ES-I3 (cell line): ENCODE measurements around the gene ALPL.
A peak's percentile ranks its signal among the peaks of the same experiment; 100 is the strongest.

Experiments
- H3K36me3 ChIP-seq: 2 replicates; pipeline ENCODE4 v1.6.1; 2013; ENCODE audit warnings: mild to moderate bottlenecking, low read length, control low read depth, moderate library complexity; ENCODE audit not compliant: insufficient read depth
- H3K4me1 ChIP-seq: 2 replicates; pipeline ENCODE4 v1.6.1; 2013; ENCODE audit warnings: mild to moderate bottlenecking, control low read depth, low read length; ENCODE audit not compliant: insufficient read depth
- H3K9ac ChIP-seq: 2 replicates; pipeline ENCODE4 v1.6.1; 2013; ENCODE audit warnings: low read depth, mild to moderate bottlenecking, low read length, moderate library complexity
- H3K9me3 ChIP-seq: 2 replicates; pipeline ENCODE4 v1.6.1; 2013; ENCODE audit warnings: mild to moderate bottlenecking, low read length, moderate library complexity; ENCODE audit not compliant: control insufficient read depth, insufficient read depth

The ALPL gene

DNA sequence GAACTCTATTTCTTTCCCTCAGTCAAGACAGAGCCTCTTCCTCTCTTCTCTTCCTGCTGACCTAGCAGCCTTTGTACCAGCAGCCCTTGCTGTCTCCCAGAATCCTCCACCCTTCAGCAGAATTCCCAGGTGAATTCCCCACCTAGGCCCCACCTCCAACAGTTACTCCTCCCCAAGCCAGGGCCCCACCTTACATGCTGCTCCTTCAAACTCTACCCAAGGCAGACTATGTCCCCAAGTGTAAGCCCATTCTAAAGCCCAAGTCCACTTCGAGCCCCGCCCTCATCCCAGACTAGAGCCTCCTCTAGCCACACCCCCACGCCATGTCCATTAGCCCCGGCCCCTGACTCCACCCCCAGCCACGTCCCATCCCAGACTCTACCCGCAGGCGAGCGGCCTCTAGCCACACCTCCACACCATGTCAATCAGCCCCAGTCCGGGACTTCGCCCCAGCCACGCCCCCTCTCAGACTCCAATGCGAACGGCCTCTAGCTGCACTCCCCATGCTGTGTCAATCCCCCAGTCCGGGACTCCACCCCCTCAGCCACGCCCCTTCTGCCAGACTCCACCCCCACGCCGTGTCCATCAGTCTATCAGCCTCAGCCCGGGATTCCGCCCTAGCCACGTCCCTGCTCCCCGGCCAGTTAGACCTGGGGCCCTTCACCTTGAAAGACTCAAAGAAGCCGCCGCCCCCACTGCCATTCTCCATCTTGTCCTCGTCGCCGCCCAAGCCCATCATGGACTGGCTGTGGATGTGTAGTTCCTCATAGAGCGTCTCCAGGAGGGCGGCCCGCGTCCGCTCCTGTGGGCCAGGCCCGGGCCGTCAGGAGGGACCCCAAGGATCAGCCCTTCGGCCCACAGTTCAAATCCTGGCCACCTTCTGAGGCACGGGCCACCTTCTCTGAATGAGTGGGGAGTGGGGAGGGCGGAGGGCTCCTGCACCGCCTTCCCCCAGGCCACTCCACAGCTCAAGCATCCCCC is 98.6 kb downstream of the ALPL start:
- Histone ChIP-seq H3K9ac (peak overlapping the region; percentile 34; the same call in 1 of the 2 replicates), H3K4me1 (no peaks in the 10 kb centered on the region; the same call in 1 of the 2 replicates)

DNA sequence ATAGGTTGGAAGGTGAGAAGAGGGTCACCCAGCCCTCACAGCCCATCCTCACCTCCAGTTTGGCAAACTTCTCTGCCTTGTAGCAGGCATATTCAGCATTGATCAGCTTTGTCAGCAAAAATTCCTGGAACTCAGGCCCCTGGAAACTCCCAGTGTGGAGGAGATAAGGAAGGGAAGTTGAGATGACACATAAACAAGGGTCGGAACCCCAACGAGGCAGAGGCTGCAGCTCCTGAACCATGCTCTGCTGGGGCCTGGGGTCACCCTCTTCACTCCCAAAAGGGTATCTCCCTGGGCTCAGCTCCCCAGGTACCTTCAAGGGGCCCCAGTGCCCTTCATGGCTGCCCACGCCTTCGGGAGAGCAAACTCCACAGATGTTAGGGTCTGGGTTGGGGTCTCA is 99.6 kb downstream of the ALPL start:
- no peak overlapping the region for H3K9ac ChIP-seq
- no peaks in the 10 kb centered on the region; the same call in 1 of the 2 replicates for H3K4me1 ChIP-seq
- no peaks in the 10 kb centered on the region for H3K9me3 ChIP-seq
- no peaks in the 10 kb centered on the region for H3K36me3 ChIP-seq

More for the DNA sequence above, 98.6 kb downstream of the ALPL start:
- Histone ChIP-seq H3K36me3 (no peaks in the 10 kb centered on the region), H3K9me3 (no peaks in the 10 kb centered on the region)

DNA sequence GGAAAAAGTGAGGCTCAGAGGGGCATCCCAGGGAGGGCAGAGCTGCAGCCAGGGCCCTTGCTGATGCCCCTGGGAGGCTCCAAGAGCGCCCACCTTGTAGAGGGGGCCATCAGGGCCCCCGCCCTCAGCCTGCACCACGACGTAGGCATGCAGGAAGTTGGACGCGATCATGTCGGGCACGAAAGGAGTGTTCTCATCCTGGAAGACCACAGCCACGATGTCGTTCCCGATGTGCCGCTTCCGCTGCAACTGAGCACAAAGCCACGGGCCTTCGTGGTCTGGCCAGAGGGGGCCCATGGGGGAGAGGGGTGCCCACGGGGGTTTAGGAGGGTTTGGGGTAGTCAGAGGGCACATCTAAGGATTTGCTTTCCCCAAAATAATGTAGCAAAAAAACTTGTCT is 100.8 kb downstream of the ALPL start:
- Histone ChIP-seq H3K9me3 (no peaks in the 10 kb centered on the region), H3K36me3 (no peaks in the 10 kb centered on the region), H3K9ac (no peak overlapping the region), H3K4me1 (no peaks in the 10 kb centered on the region; the same call in 1 of the 2 replicates)

DNA sequence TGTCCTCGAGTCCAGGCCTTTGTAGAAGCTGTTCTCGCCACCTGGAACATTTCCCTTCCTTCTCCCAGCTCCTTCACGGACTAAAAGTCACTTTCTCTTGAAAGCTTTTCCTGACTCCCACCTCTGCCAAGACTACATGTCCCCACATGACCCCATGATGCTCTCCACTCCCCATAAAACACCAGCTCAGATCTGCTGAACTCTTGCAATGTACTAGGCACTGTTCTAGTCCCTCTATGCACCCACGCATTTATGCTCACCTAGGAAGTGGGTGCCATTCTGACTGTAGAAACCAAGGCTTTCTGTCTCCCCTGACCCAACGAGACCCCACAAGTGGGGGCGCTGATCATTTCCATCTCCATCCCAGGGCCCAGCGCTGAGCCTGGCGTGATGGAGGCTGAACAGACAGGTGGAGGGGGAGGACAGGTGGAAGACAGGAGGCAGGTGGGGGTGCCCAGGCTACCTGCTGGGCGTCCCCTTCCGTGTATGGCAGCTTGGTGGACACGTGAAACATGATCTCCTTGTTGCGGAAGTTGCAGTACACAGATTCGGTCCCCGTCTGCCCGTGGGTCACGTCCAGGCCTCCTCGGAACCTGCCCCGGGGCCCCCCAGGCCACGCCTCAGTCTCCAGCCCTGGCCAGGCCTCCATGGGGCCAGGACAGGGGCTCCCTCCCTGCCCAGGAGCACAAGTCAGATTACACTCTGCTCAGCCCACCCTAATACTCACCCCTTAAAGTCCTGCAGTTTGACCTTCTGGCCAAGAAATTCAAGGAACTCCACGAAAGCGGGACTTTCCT is 102.0 kb downstream of the ALPL start:
- no peaks in the 10 kb centered on the region for H3K36me3 ChIP-seq

DNA sequence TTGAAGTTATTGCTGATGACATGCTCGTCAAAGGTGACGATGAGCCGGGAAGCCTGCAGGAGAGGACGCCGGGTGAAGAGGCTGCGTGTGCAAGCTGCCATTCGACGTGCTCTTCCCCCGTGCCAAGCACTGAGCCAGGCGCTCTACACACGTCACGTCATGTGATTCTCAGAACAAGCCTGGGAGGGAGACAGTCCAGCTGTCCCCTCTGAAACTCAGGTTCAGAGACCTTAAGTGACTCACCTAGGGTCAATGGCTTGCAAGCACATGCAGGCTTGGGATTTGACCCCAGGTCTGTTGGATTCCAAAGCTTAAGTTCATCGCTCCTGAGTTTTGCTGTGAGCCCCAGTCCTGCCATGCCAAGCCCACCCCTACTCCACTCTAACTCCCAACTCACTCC is 102.8 kb downstream of the ALPL start:
- Histone ChIP-seq H3K9me3 (no peaks in the 10 kb centered on the region), H3K36me3 (no peaks in the 10 kb centered on the region), H3K9ac (no peak overlapping the region), H3K4me1 (no peaks in the 10 kb centered on the region; the same call in 1 of the 2 replicates)

More for the DNA sequence above, 102.0 kb downstream of the ALPL start:
- Histone ChIP-seq H3K9ac (no peak overlapping the region), H3K4me1 (no peaks in the 10 kb centered on the region; the same call in 1 of the 2 replicates), H3K9me3 (no peaks in the 10 kb centered on the region)

DNA sequence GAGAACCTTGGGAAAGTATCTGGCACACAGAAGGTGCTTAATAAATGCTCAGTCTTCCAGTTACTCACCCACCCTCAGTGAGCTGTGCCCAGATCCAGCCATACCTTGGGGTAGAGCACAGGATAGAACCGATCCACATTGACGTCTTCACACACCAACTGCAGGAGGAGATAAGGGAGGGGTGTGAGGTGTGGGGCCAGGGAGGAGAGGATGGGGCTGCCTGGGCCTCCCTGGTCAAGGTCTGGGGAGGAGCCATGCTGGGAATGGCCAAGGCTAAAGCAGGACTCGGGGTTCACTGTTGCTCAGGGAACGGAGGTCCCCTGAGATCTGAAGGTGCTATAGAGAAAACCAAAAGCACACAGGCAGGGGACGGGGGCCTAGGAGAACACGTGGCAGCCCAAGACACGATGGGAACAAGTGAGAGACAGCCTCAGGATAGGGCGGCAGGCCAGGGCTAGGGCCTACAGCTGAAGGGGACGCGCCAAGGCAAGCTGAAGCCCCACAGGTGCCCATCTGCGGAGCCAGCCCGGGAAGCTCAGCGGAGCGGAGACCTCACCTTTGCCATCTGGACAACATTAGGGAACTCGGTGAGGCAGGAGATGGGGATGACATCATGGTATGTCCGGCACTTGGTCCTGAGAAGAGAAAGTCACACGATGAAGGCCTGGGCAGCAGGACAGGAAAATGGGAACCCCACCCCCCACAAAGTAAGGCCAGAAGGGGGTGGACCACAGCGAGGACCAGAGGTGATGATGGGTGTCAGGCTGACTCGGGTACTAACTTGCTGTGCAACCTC is 104.0 kb downstream of the ALPL start:
- no peaks in the 10 kb centered on the region for H3K9me3 ChIP-seq
- peaks cover under 1% of the 10 kb centered on the region; the same call in 1 of the 2 replicates for H3K4me1 ChIP-seq
- no peak overlapping the region for H3K9ac ChIP-seq
- H3K36me3 ChIP-seq = no peaks in the 10 kb centered on the region

DNA sequence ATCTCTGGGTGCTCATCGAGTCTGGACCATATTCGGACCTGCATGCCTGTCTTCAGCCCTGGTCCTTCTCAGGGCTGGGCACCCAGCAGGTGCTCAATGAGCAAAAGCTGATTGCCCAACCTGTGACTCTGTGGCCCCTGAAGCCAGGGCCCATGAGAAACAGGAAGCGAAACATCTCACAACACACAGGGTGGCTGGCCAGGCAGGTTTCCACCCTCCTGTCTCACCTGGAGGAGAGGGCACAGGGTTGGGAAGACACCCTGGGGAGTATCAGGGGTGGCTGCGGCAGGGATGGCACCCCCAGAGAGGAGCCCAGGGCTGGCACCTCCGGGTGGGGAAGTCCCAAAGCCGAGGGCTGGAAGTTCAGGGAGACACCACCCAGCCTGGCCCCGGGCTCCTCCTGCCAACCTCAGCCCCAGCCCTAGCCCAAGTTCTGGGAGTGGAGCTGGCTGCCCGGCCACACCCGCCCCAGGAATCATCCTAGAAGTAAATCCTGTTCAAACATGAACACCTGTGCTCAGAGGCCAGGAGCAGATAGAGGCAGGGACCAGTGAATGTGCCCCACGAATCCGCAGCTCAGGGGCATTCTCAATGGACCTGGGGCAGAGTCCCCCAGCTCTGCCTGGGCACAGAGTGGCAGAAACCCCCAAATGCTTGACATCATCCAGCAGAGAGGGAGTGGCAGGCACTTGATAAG is 105.3 kb downstream of the ALPL start:
- Histone ChIP-seq H3K4me1 (peaks cover 12% of the 10 kb centered on the region; the same call in 1 of the 2 replicates), H3K36me3 (no peaks in the 10 kb centered on the region), H3K9me3 (no peaks in the 10 kb centered on the region), H3K9ac (no peak overlapping the region)

DNA sequence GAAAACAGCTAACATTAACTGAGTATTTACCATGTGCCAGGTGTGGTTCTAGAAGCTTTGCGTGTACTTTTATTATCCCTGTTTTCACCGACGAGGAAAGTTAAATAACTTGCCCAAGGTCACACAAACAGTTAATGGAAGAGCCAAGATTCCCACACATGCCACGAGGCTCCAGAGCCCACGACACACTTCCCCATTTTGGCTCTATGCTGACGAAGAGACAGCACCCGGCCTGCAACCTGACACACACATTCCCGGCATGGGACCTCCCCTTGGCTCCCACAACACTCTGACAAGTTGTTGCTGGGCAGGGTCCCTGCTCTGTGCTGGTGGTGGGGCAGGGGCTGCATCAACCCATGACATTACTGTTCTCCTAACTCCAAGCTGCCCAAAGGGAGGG is 107.1 kb downstream of the ALPL start:
- Histone ChIP-seq H3K4me1 (peaks cover 15% of the 10 kb centered on the region; the same call in 1 of the 2 replicates), H3K36me3 (no peaks in the 10 kb centered on the region), H3K9me3 (no peaks in the 10 kb centered on the region), H3K9ac (no peak overlapping the region)

DNA sequence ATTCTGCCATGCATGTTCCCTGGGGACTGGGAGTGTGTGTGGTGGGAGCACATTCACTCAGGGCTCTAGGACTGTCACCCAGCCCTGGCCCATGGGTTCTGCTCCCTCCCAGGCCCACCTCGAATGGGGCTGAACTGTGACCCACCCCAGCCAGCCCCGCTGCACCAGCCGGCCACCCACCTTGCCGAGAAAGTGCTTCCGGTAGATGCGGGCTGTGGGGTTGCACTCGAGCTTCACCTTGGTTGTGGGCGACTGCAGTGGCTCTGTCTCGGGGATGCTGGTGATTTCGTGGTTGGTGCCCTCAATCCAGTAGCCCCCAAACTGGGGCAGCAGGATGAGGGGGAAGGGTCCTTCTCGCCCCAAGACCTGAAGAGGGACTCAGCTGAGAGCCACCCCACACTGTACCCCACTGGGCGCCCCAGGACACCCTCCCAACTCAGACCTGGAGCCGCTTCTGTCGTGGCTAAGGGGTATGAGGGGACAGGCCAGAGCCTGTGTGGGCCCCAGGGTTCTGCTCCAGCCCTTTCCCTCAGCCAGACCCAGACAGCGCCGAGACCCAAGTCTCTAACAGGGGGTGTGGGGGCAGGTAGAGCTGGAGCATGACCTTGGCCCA is 108.0 kb downstream of the ALPL start:
- no peak overlapping the region for H3K9ac ChIP-seq
- no peaks in the 10 kb centered on the region for H3K9me3 ChIP-seq
- peaks cover 15% of the 10 kb centered on the region; the same call in 1 of the 2 replicates for H3K4me1 ChIP-seq
- H3K36me3 ChIP-seq = no peaks in the 10 kb centered on the region

DNA sequence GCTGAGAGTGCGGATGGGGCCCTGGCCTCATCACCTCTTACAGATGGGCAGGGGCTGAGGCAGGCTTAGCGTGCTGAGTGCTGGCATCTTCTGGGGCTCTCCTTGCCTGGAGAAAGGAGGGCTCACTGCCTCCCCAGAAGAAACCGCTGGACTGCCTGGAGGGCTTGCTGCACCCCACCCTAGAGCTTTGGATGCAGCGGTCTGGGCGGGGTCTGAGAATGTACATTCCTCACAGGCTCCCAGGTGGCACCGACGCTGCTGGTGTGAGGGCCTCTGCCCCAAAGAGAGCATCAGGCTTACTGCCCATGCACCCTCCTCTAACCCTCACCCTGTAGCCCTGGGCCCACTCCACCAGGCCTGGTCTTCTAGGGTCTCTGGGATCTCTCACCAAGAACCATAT is 108.8 kb downstream of the ALPL start:
- H3K4me1 ChIP-seq = peaks cover 19% of the 10 kb centered on the region; the same call in 1 of the 2 replicates
- no peak overlapping the region for H3K9ac ChIP-seq
- H3K36me3 ChIP-seq = no peaks in the 10 kb centered on the region
- no peaks in the 10 kb centered on the region for H3K9me3 ChIP-seq

DNA sequence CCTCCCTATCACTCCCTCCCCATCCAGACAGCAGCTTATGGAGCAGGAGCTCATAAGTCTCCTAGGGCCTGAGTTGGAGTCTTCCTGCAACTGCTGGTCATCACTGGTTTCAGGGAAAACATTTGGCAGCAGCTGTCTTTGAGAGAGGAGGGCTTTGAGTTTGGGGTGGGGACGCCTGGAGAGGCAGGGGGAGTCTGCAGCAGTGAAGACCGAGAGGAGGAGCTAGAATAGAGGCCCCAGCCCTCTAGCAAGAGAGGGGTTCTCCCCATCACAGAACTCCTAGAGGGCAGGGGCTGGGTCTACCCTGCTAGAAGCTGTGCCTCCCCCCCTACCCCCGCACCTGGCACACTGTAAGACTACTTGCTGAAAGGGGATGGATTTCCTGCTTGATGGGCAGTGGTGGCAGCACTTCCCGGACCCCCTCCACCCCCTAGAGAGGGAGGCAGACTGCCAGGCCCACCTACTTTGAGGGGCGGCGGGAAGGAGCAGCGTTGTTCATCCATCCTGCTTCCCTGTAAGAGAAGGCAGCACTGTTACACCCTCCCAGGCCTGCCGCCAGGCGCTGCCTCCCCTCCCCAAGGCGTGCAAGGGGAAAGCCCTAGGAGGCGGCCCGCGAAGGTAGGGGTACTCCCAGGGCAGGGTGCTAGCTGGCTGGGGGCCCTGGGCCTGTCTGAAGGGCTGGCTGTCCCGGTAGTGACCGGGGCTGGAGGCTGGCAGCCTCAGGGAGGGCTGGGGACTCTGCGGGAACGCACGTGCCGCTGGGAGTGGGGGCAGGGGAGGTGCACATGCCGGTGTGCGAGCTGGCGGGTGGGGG is 109.5 kb downstream of the ALPL start:
- no peak overlapping the region for H3K9ac ChIP-seq
- no peaks in the 10 kb centered on the region for H3K9me3 ChIP-seq
- no peaks in the 10 kb centered on the region for H3K36me3 ChIP-seq
- H3K4me1 ChIP-seq = peaks cover 19% of the 10 kb centered on the region; the same call in 1 of the 2 replicates

DNA sequence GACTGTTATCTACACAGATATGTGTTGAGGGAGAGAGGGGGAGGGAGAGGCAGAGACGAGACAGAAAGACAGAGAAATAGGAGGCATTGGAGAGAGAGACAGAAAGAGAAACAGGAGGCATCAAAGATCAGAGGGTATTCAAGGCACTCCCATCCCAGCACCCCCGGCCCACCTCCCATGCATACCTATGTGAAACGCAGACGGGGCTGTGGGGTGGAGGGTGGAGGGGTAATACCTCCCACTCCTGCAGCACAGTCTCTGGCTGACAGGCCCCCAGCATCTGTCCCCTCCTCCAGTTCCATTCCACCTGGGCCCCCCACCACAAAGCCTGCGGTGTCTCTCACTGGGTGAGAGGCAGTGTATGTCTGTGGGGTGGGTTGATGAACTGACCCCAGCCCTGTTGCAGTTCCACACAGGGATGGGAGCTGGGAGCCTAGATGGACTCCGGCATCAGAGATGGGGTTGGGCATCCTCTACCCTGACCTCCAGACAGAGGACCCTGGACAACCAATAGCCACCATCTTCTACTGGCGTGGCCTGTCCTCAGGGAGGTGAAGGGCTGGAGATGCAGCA is 110.2 kb downstream of the ALPL start:
- Histone ChIP-seq H3K4me1 (peaks cover 19% of the 10 kb centered on the region; the same call in 1 of the 2 replicates), H3K9me3 (no peaks in the 10 kb centered on the region), H3K9ac (no peak overlapping the region), H3K36me3 (no peaks in the 10 kb centered on the region)
